H9 (cell line): ENCODE results near the gene PLB1. TPM values are rescaled to one million over a fixed set of nuclear protein-coding genes. Genes with fewer than 3 reads are reported as not detected.

Experiments
- DNase-seq: peaks from one replicate; pipeline ENCODE4 v3.0.0-alpha.2; 2017
- H2AFZ ChIP-seq: one replicate; pipeline ENCODE4 v1.6.1; 2013; ENCODE audit warnings: mild to moderate bottlenecking, low read length, control low read depth, moderate library complexity
- H2AK5ac ChIP-seq: 2 replicates; pipeline ENCODE4 v1.6.1; 2013; ENCODE audit warnings: low read length, control low read depth, mixed read lengths; ENCODE audit not compliant: insufficient read length
- H2BK120ac ChIP-seq: one replicate; pipeline ENCODE4 v1.6.1; 2013; ENCODE audit warnings: low read depth, mild to moderate bottlenecking, low read length, control low read depth, inconsistent platforms; ENCODE audit not compliant: poor library complexity, severe bottlenecking
- H2BK12ac ChIP-seq: 2 replicates; pipeline ENCODE4 v1.6.1; 2013; ENCODE audit warnings: low read length, control low read depth, mixed read lengths, low read depth; ENCODE audit not compliant: insufficient read length
- H2BK15ac ChIP-seq: 2 replicates; pipeline ENCODE4 v1.6.1; 2013; ENCODE audit warnings: low read depth, low read length, control low read depth
- H2BK20ac ChIP-seq: one replicate; pipeline ENCODE4 v1.6.1; 2013; ENCODE audit warnings: low read depth, mild to moderate bottlenecking, low read length, control low read depth, inconsistent platforms; ENCODE audit not compliant: poor library complexity, severe bottlenecking
- H2BK5ac ChIP-seq: 2 replicates; pipeline ENCODE4 v1.6.1; 2013; ENCODE audit warnings: low read length, control low read depth, mixed read lengths; ENCODE audit not compliant: insufficient read length
- H3K14ac ChIP-seq: 2 replicates; pipeline ENCODE4 v1.6.1; 2013; ENCODE audit warnings: low read length, control low read depth; ENCODE audit not compliant: insufficient read depth
- H3K18ac ChIP-seq: 2 replicates; pipeline ENCODE4 v1.6.1; 2013; ENCODE audit warnings: low read depth, mild to moderate bottlenecking, mixed read lengths, low read length, control low read depth; ENCODE audit not compliant: insufficient read length
- H3K23ac ChIP-seq: 2 replicates; pipeline ENCODE4 v1.6.1; 2013; ENCODE audit warnings: low read length, control low read depth, mixed read lengths, low read depth; ENCODE audit not compliant: insufficient read length
- H3K23me2 ChIP-seq: 2 replicates; pipeline ENCODE4 v1.6.1; 2013; ENCODE audit warnings: low read depth, mild to moderate bottlenecking, mixed read lengths, low read length, control low read depth; ENCODE audit not compliant: insufficient read length, poor library complexity, severe bottlenecking
- H3K27ac ChIP-seq: 2 replicates; pipeline ENCODE4 v1.5.1; 2013; ENCODE audit warnings: low read length, control low read depth, mixed read lengths, low read depth; ENCODE audit not compliant: insufficient read length
- H3K27me3 ChIP-seq: 2 replicates; pipeline ENCODE4 v1.6.1; 2013; ENCODE audit warnings: low read length, control low read depth, inconsistent platforms; ENCODE audit not compliant: insufficient read depth
- H3K4ac ChIP-seq: 2 replicates; pipeline ENCODE4 v1.6.1; 2013; ENCODE audit warnings: low read depth, mild to moderate bottlenecking, control low read depth, inconsistent platforms, low read length, moderate library complexity
- H3K4me1 ChIP-seq: 2 replicates; pipeline ENCODE4 v1.6.1; 2013; ENCODE audit warnings: low read length, control low read depth, inconsistent platforms; ENCODE audit not compliant: insufficient read depth
- H3K4me2 ChIP-seq: 2 replicates; pipeline ENCODE4 v1.6.1; 2013; ENCODE audit warnings: low read length, control low read depth, mixed read lengths; ENCODE audit not compliant: insufficient read length, insufficient read depth
- H3K56ac ChIP-seq: 2 replicates; pipeline ENCODE4 v1.6.1; 2013; ENCODE audit warnings: low read depth, mild to moderate bottlenecking, mixed read lengths, low read length, control low read depth; ENCODE audit not compliant: insufficient read length
- H3K79me1 ChIP-seq: 2 replicates; pipeline ENCODE4 v1.6.1; 2013; ENCODE audit warnings: low read depth, mild to moderate bottlenecking, moderate library complexity, low read length, control low read depth, inconsistent platforms; ENCODE audit not compliant: insufficient read depth, poor library complexity, severe bottlenecking
- H3K79me2 ChIP-seq: 2 replicates; pipeline ENCODE4 v1.6.1; 2013; ENCODE audit warnings: low read length, control low read depth, inconsistent platforms; ENCODE audit not compliant: insufficient read depth
- H3K9ac ChIP-seq: 2 replicates; pipeline ENCODE4 v1.6.1; 2013; ENCODE audit warnings: low read length, control low read depth, mixed read lengths; ENCODE audit not compliant: insufficient read length; ENCODE audit errors: extremely low read depth
- H3K9me3 ChIP-seq: one replicate; pipeline ENCODE4 v1.6.1; 2013; ENCODE audit warnings: low read depth, low read length, inconsistent platforms; ENCODE audit not compliant: control insufficient read depth
- H3T11ph ChIP-seq: one replicate; pipeline ENCODE4 v1.6.1; 2013; ENCODE audit warnings: mild to moderate bottlenecking, low read length, control low read depth, inconsistent platforms
- H4K20me1 ChIP-seq: one replicate; pipeline ENCODE4 v1.6.1; 2013; ENCODE audit not compliant: control insufficient read depth, insufficient read length, insufficient read depth
- H4K5ac ChIP-seq: 2 replicates; pipeline ENCODE4 v1.6.1; 2013; ENCODE audit warnings: low read depth, mild to moderate bottlenecking, mixed read lengths, low read length, control low read depth; ENCODE audit not compliant: insufficient read length
- H4K8ac ChIP-seq: replicated peaks from 2 replicates; pipeline ENCODE4 v1.6.1; 2013; ENCODE audit warnings: low read length, control low read depth, mixed read lengths, low read depth; ENCODE audit not compliant: insufficient read length
- H4K91ac ChIP-seq: 2 replicates; pipeline ENCODE4 v1.6.1; 2013; ENCODE audit warnings: low read depth, mild to moderate bottlenecking, moderate library complexity, mixed read lengths, low read length, control low read depth; ENCODE audit not compliant: insufficient read length
- H3K27ac Mint-ChIP-seq, 3 experiments: 2 replicates in 2 of 3; 3 replicates in 1 of 3; pipeline ENCODE4 v1.8.0; 2020 to 2021; ENCODE audit warnings: mixed read lengths in 3 of 3, mild to moderate bottlenecking in 1 of 3, moderate library complexity in 1 of 3
- H3K27me3 Mint-ChIP-seq: 2 replicates; pipeline ENCODE4 v1.8.0; 2021; ENCODE audit warnings: low read depth, mild to moderate bottlenecking, moderate library complexity, mixed read lengths
- H3K36me3 Mint-ChIP-seq, 3 experiments: 2 replicates in 2 of 3; 3 replicates in 1 of 3; pipeline ENCODE4 v1.8.0; 2020 to 2021; ENCODE audit warnings: low read depth in 3 of 3, mixed read lengths in 3 of 3; ENCODE audit not compliant: insufficient read depth in 1 of 3
- H3K4me1 Mint-ChIP-seq, 2 experiments: 2 replicates each; pipeline ENCODE4 v1.8.0; 2020; ENCODE audit warnings: mixed read lengths in 2 of 2
- H3K4me3 Mint-ChIP-seq, 2 experiments: 2 replicates in 1 of 2; 3 replicates in 1 of 2; pipeline ENCODE4 v1.8.0; 2020 to 2021; ENCODE audit warnings: mild to moderate bottlenecking in 2 of 2, mixed read lengths in 2 of 2, moderate library complexity in 1 of 2
- H3K9me3 Mint-ChIP-seq, 2 experiments: 2 replicates in 1 of 2; 3 replicates in 1 of 2; pipeline ENCODE4 v1.8.0; 2020; ENCODE audit warnings: mild to moderate bottlenecking in 2 of 2, mixed read lengths in 2 of 2, moderate library complexity in 1 of 2
- WGBS: extraction: QIAGEN DNeasy Blood & Tissue Kit; methylation state at CpG from one replicate; pipeline ENCODE4 v1.1.7; 2013; ENCODE audit warnings: missing lambda C conversion rate, low lambda C conversion rate, mixed read lengths; ENCODE audit not compliant: insufficient read length; ENCODE audit errors: extremely low coverage; 5-methylcytosine and 5-hydroxymethylcytosine counted together
- total RNA-seq: library from RNA; stranded (reverse); gene quantifications from 2 replicates; pipeline ENCODE4 v1.2.1, GENCODE V29; 2021
- TF ChIP-seq, protein P1 (sequence below): fragments of 200-600 bp; sonication (generic); conservative IDR thresholded peaks from 3 replicates; pipeline ENCODE4 v1.8.0; 2021; ENCODE audit warnings: antibody characterized with exemption, mild to moderate bottlenecking

Gene PLB1
- total RNA-seq, 1 experiment from 2014 or later, result not detected

DNA sequence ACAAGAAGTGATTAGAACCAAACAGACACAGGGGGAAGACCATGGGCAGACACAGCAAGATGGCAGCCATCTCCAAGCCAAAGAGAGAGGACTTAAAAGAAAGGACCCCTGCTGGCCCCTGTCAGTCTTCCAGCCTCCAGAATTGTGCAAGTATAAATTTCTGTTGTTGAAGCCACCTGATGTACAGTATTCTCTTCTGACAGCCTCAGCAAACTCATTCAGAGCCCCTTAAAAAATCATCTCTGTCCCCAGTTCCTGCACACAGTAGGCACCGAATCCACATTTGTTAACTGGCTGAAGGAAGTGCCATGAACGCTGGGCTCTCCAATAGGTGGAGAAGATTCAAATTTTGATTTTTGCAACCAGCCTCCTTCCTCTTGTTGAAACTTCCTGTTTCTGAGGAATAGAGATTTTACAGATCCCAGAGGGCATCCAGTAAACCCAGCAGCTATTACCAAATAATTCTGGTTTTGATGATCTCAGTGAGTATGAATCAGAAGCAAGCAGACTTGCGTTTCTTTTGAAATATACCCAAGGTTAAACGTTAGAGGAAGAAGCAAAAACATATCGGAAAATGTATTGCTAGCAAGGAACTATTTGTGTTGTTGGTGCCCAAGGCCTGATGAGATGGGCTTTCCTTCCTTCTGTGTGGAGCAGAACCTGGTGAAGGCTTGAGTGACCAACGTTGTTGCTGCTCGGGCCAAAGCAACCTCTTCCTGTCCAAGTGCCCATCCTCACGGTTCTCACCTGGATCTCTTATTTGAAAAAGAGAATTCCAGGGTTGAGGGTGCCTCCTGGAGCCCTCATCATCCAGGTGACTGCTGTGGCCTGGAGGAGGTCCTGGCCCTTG is 47.7 kb upstream of the PLB1 start:
- Histone ChIP-seq H2BK12ac (no peak overlapping the region), H3K79me1 (no peaks in the 10 kb centered on the region), H3K14ac (no peak overlapping the region), H3K9ac (no peak overlapping the region), H3K56ac (no peak overlapping the region), H4K8ac (no peak overlapping the region), H2AK5ac (no peak overlapping the region), H4K5ac (no peak overlapping the region), H4K20me1 (no peaks in the 10 kb centered on the region), H3K4ac (no peak overlapping the region), H4K91ac (no peak overlapping the region), H3K23ac (no peak overlapping the region), H3K27me3 (no peaks in the 10 kb centered on the region), H3K4me2 (no peak overlapping the region), H3K9me3 (no peaks in the 10 kb centered on the region), H3K4me1 (no peaks in the 10 kb centered on the region), H2BK15ac (no peak overlapping the region), H3K23me2 (no peaks in the 10 kb centered on the region), H2AFZ (no peak overlapping the region), H3K79me2 (no peaks in the 10 kb centered on the region), H2BK120ac (no peak overlapping the region), H3T11ph (no peak overlapping the region), H3K18ac (no peak overlapping the region), H3K27ac (no peak overlapping the region), H2BK20ac (no peak overlapping the region), H2BK5ac (no peak overlapping the region)
- H3K36me3 Mint-ChIP-seq, result no peaks in the 10 kb centered on the region
- peaks cover 9 to 10% of the 10 kb centered on the region in 2 experiments for H3K4me1 Mint-ChIP-seq
- no peaks in the 10 kb centered on the region for H3K9me3 Mint-ChIP-seq
- no peak for DNase-seq
- no CpG with 5 or more reads among the region's 8 CpGs for WGBS
- TF ChIP-seq, protein P1, sequence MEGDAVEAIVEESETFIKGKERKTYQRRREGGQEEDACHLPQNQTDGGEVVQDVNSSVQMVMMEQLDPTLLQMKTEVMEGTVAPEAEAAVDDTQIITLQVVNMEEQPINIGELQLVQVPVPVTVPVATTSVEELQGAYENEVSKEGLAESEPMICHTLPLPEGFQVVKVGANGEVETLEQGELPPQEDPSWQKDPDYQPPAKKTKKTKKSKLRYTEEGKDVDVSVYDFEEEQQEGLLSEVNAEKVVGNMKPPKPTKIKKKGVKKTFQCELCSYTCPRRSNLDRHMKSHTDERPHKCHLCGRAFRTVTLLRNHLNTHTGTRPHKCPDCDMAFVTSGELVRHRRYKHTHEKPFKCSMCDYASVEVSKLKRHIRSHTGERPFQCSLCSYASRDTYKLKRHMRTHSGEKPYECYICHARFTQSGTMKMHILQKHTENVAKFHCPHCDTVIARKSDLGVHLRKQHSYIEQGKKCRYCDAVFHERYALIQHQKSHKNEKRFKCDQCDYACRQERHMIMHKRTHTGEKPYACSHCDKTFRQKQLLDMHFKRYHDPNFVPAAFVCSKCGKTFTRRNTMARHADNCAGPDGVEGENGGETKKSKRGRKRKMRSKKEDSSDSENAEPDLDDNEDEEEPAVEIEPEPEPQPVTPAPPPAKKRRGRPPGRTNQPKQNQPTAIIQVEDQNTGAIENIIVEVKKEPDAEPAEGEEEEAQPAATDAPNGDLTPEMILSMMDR, result no peak
- H3K4me3 Mint-ChIP-seq, result no peak overlapping the region
- H3K27ac Mint-ChIP-seq, result no peak overlapping the region
- H3K27me3 Mint-ChIP-seq, result peaks cover 5% of the 10 kb centered on the region
